Measurements from ENCODE around the gene HORMAD2. TPM values are rescaled to one million over a fixed set of nuclear protein-coding genes. Genes with fewer than 3 reads are reported as not detected.

Gene HORMAD2
- total RNA-seq, 5 donors from 2014 or later (not counting 1 experiment from before 2014, with no cell fraction given): not detected

DNA sequence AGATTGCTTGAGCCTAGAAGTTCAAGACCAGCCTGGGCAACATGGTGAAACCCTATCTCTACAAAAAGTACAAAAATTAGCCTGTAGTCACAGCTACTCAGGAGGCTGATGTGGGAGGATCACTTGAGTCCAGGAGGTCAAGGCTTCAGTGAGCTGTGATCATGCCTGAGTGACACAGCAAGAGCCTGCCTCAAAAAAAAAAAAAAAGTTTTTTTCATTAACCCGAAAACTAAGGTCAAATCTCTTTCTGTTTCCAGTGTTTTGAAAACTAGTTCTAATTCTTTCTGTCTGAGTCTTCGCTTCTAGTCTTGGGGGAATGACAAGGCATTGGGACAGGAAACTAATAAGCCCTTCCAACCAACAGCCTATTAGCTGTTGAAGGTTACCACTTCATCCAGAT is 108.6 kb downstream of the HORMAD2 start:
- no peaks in the 10 kb centered on the region for H3K36me3 Mint-ChIP-seq
- peaks cover 0 to 3% of the 10 kb centered on the region in 2 experiments for H3K27me3 ChIP-seq (replicated peaks in 1 of 2; ENCODE audit: control insufficient read depth in 2 of 2, extremely low read depth in 1 of 2, insufficient read depth in 2 of 2, low read length in 1 of 2)
- H3K9me3 Mint-ChIP-seq: no peaks in the 10 kb centered on the region
- peak overlapping the region in 1 of 2 donors; percentile 19 for H3K27ac Mint-ChIP-seq
- peaks cover 35 to 82% (median 64%) of the 10 kb centered on the region in 3 donors for H3K4me1 Mint-ChIP-seq
- H3K27ac ChIP-seq (ENCODE audit: low read length): no peak overlapping the region
- H3K36me3 ChIP-seq (ENCODE audit: control insufficient read depth in 2 of 2, extremely low read depth in 1 of 2, insufficient read depth in 1 of 2, low read length in 1 of 2): no peaks in the 10 kb centered on the region
- no CpG with 5 or more reads among the region's 2 CpGs for WGBS (ENCODE audit: insufficient coverage)
- DNase-seq: no peak
- no peaks in the 10 kb centered on the region for H3K27me3 Mint-ChIP-seq
- no peaks in the 10 kb centered on the region for H3K9me3 ChIP-seq
- H3K4me3 ChIP-seq (ENCODE audit: control insufficient read depth in 1 of 2, extremely low read depth in 1 of 2, low read length in 1 of 2): no peak overlapping the region
- CTCF ChIA-PET: no interaction called here
- H3K4me3 Mint-ChIP-seq: no peak overlapping the region
- POLR2A ChIA-PET: interaction anchor here (0.7 kb wide), 2 partner anchors 49 to 187 kb away, joined by 5 read pairs; no protein-coding TSS in a partner anchor
- no peak for ATAC-seq (replicated peaks in 1 of 4)
- peaks cover 4 to 18% of the 10 kb centered on the region in 2 experiments for H3K4me1 ChIP-seq (ENCODE audit: control insufficient read depth in 1 of 2, extremely low read depth in 1 of 2, insufficient read depth in 2 of 2, low read length in 2 of 2)

DNA sequence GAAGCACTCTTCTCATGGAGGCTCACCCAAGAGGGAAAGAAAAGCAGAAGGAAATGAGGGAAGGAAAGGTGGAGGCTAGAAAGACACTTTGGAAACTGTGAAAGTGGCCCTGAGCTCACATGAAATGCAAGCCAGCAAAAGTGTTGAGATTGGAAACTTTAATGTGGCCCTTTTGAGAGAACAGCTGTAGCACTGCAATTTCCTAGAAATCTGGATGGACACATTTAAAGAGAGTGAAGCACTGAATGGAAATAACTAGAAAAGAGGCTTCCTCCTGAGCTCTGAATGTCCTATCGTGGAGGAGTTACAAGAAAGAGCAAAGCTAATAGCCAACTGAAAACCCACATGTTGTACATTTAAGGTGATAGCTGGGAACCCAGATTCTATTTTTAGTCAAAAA is 110.3 kb downstream of the HORMAD2 start:
- H3K4me3 Mint-ChIP-seq: no peak overlapping the region
- peaks cover 36 to 71% (median 52%) of the 10 kb centered on the region in 3 donors for H3K4me1 Mint-ChIP-seq
- DNase-seq: no peak
- no peak overlapping the region for H3K27ac Mint-ChIP-seq
- ATAC-seq (replicated peaks in 1 of 4): no peak
- Histone ChIP-seq H3K27ac (ENCODE audit: low read length) (no peak overlapping the region), H3K9me3 (no peaks in the 10 kb centered on the region), H3K27me3 (replicated peaks in 1 of 2; ENCODE audit: control insufficient read depth in 2 of 2, extremely low read depth in 1 of 2, insufficient read depth in 2 of 2, low read length in 1 of 2) (peaks cover 0 to 3% of the 10 kb centered on the region in 2 experiments), H3K36me3 (ENCODE audit: control insufficient read depth in 2 of 2, extremely low read depth in 1 of 2, insufficient read depth in 1 of 2, low read length in 1 of 2) (no peaks in the 10 kb centered on the region), H3K4me3 (ENCODE audit: control insufficient read depth in 1 of 2, extremely low read depth in 1 of 2, low read length in 1 of 2) (no peak overlapping the region), H3K4me1 (ENCODE audit: control insufficient read depth in 1 of 2, extremely low read depth in 1 of 2, insufficient read depth in 2 of 2, low read length in 2 of 2) (peaks cover 4 to 18% of the 10 kb centered on the region in 2 experiments)
- no peaks in the 10 kb centered on the region for H3K36me3 Mint-ChIP-seq
- ChIA-PET POLR2A (no interaction called here), CTCF (no interaction called here)
- no CpG with 5 or more reads among the region's 1 CpG for WGBS (ENCODE audit: insufficient coverage)
- no peaks in the 10 kb centered on the region for H3K9me3 Mint-ChIP-seq
- H3K27me3 Mint-ChIP-seq: no peaks in the 10 kb centered on the region

DNA sequence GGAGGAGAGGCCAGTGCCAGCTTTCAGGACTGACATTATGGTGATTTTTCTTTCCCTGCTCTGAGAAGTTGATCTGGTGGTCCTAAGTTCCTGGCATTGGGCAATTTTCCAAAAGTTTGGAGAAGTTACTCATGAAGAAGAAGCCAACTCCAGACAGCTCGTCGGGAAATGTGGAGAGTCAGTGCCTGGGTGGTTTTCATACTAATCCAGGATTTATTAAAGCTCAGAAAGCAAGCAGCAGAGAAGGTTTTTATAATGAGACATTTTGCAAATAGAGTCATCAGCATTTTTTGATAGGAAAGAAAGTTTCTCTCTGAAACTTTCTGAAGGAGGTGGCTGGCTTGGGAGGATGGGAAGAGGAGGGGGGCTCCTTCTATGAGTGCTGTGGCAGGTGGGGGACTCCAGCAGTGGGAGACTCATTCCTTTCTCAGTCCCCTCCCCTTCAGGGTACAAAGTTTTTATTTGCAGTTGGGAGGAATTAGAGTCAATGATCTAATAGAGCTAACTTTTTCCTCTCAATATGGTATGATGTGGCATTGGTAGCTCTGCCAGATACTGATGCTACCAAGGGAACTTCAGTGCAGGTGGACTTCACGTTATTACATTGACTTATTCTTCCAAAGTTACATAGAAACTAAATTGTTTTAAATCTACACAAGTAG is 110.9 kb downstream of the HORMAD2 start:
- H3K4me3 Mint-ChIP-seq: no peak overlapping the region

DNA sequence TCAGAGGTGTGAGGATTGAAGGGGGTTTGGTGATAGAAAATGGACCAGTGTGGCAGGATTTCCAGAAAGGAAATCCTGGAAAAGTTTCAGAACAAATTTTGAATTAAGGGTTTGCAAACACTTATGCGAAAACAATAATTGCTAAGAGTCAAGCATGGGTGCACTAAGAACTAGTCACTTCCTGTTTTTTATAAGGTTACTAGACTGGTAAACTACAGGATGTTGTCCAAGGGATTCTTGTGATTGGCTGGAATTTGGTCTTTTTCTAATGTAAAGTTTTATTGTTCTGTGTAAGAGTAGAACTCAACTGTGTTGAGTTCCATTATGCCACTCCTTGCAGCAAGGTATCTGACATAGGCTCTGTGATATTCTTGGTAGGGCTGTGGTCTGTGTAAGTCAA is 112.2 kb downstream of the HORMAD2 start:
- Histone ChIP-seq H3K36me3 (ENCODE audit: control insufficient read depth in 2 of 2, extremely low read depth in 1 of 2, insufficient read depth in 1 of 2, low read length in 1 of 2) (no peaks in the 10 kb centered on the region), H3K9me3 (no peaks in the 10 kb centered on the region), H3K4me1 (ENCODE audit: control insufficient read depth in 1 of 2, extremely low read depth in 1 of 2, insufficient read depth in 2 of 2, low read length in 2 of 2) (peaks cover 9 to 32% of the 10 kb centered on the region in 2 experiments), H3K27ac (ENCODE audit: low read length) (no peak overlapping the region), H3K27me3 (replicated peaks in 1 of 2; ENCODE audit: control insufficient read depth in 2 of 2, extremely low read depth in 1 of 2, insufficient read depth in 2 of 2, low read length in 1 of 2) (peaks cover 0 to 3% of the 10 kb centered on the region in 2 experiments), H3K4me3 (ENCODE audit: control insufficient read depth in 1 of 2, extremely low read depth in 1 of 2, low read length in 1 of 2) (no peak overlapping the region)
- no peaks in the 10 kb centered on the region for H3K9me3 Mint-ChIP-seq
- no peaks in the 10 kb centered on the region for H3K27me3 Mint-ChIP-seq
- ChIA-PET CTCF (interaction anchor here in 1 of 2 donors (1.7 kb wide), 1 partner anchor 10 kb away, joined by 6 read pairs; no protein-coding TSS in a partner anchor), POLR2A (no interaction called here)
- H3K4me1 Mint-ChIP-seq: peaks cover 49 to 75% (median 60%) of the 10 kb centered on the region in 3 donors
- ATAC-seq (replicated peaks in 1 of 4) (peak in 2 of 4 experiments; percentile 11 to 36), DNase-seq (no peak)
- H3K27ac Mint-ChIP-seq: peak overlapping the region in 1 of 2 donors; percentile 32
- WGBS (ENCODE audit: insufficient coverage): 75% methylated on average over 1 of the region's 1 CpG
- H3K36me3 Mint-ChIP-seq: no peaks in the 10 kb centered on the region
- no peak overlapping the region for H3K4me3 Mint-ChIP-seq

More for the DNA sequence above, 110.9 kb downstream of the HORMAD2 start:
- POLR2A ChIA-PET: interaction anchor here in 1 of 2 donors (1.0 kb wide), 1 partner anchor 12 kb away, joined by 3 read pairs; no protein-coding TSS in a partner anchor
- Mint-ChIP-seq H3K9me3 (no peaks in the 10 kb centered on the region), H3K36me3 (no peaks in the 10 kb centered on the region), H3K4me1 (peaks cover 42 to 74% (median 55%) of the 10 kb centered on the region in 3 donors), H3K27ac (no peak overlapping the region), H3K27me3 (no peaks in the 10 kb centered on the region)
- H3K27ac ChIP-seq (ENCODE audit: low read length): no peak overlapping the region
- CTCF ChIA-PET: interaction anchor here in 1 of 2 donors (1.7 kb wide), 1 partner anchor 9 kb away, joined by 6 read pairs; no protein-coding TSS in a partner anchor
- H3K36me3 ChIP-seq (ENCODE audit: control insufficient read depth in 2 of 2, extremely low read depth in 1 of 2, insufficient read depth in 1 of 2, low read length in 1 of 2): no peaks in the 10 kb centered on the region
- H3K4me3 ChIP-seq (ENCODE audit: control insufficient read depth in 1 of 2, extremely low read depth in 1 of 2, low read length in 1 of 2): no peak overlapping the region
- ATAC-seq (replicated peaks in 1 of 4): no peak
- no peaks in the 10 kb centered on the region for H3K9me3 ChIP-seq
- H3K4me1 ChIP-seq (ENCODE audit: control insufficient read depth in 1 of 2, extremely low read depth in 1 of 2, insufficient read depth in 2 of 2, low read length in 2 of 2): peaks cover 5 to 23% of the 10 kb centered on the region in 2 experiments
- peaks cover 0 to 3% of the 10 kb centered on the region in 2 experiments for H3K27me3 ChIP-seq (replicated peaks in 1 of 2; ENCODE audit: control insufficient read depth in 2 of 2, extremely low read depth in 1 of 2, insufficient read depth in 2 of 2, low read length in 1 of 2)
- no peak for DNase-seq
- WGBS (ENCODE audit: insufficient coverage): 83% methylated on average over 1 of the region's 3 CpGs

DNA sequence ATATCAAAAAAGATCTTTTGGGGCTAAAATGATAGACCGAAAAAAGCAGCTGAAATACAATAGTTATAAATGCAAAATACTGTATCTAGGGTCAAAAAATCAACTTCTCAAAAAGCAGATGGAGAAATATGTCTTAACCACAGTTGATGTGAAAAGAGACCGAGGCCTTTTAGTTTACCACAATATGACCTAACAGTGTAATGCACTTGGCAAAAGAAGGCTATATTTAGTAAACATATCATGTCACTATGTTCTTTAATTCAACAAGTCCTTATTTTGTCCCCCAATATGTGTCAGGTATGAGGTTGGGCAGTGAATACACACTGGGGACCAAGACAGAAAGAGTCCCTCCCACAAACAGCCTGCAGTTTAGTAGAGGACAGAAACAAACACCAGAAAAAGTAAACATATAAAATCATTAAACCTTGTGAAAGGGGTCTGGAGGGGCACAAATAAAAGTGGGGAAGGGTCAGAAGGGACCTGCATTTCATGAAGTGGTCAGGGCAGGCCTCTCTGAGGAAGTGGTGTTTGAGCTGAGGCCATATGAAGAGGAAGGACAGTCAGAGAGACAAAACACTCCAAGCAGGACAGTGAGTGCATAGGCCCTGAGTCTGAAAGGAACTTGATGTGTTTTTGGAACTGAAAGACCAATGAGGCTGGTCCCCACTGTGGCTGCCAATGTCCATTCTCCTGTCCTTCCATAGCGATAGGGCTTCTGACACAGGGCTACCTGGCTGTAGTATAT is 112.9 kb downstream of the HORMAD2 start:
- POLR2A ChIA-PET: no interaction called here
- H3K4me1 Mint-ChIP-seq: peaks cover 46 to 71% (median 55%) of the 10 kb centered on the region in 3 donors
- Histone ChIP-seq H3K27ac (ENCODE audit: low read length) (no peak overlapping the region), H3K27me3 (replicated peaks in 1 of 2; ENCODE audit: control insufficient read depth in 2 of 2, extremely low read depth in 1 of 2, insufficient read depth in 2 of 2, low read length in 1 of 2) (peaks cover 0 to 3% of the 10 kb centered on the region in 2 experiments), H3K4me3 (ENCODE audit: control insufficient read depth in 1 of 2, extremely low read depth in 1 of 2, low read length in 1 of 2) (no peak overlapping the region), H3K9me3 (no peaks in the 10 kb centered on the region), H3K4me1 (ENCODE audit: control insufficient read depth in 1 of 2, extremely low read depth in 1 of 2, insufficient read depth in 2 of 2, low read length in 2 of 2) (peaks cover 7 to 25% of the 10 kb centered on the region in 2 experiments), H3K36me3 (ENCODE audit: control insufficient read depth in 2 of 2, extremely low read depth in 1 of 2, insufficient read depth in 1 of 2, low read length in 1 of 2) (no peaks in the 10 kb centered on the region)
- DNase-seq (no peak), ATAC-seq (replicated peaks in 1 of 4) (no peak)
- H3K9me3 Mint-ChIP-seq: no peaks in the 10 kb centered on the region
- H3K27ac Mint-ChIP-seq: peak overlapping the region in 1 of 2 donors; percentile 31
- CTCF ChIA-PET: interaction anchor here in 1 of 2 donors (1.7 kb wide), 1 partner anchor 11 kb away, joined by 6 read pairs; no protein-coding TSS in a partner anchor
- WGBS (ENCODE audit: insufficient coverage): 100% methylated on average over 1 of the region's 3 CpGs
- H3K27me3 Mint-ChIP-seq: no peaks in the 10 kb centered on the region
- H3K4me3 Mint-ChIP-seq: no peak overlapping the region
- H3K36me3 Mint-ChIP-seq: no peaks in the 10 kb centered on the region

Measured in T-cell (primary cell).